NOMO-1 treated with DMSO at 0.1 percent for 48 hours (cell line): Measurements from ENCODE around the gene EIF2D.
"Not testable (repeated sequence)": the region's sequence is repeated elsewhere in the genome, so short reads cannot be mapped to it uniquely, and the experiment has no call there.

Experiments used
- DNase-seq: peaks from one replicate; lab custom pipeline; 2025; ENCODE audit not compliant: unreplicated experiment; lab: John Stamatoyannopoulos, UW

EIF2D gene

DNA sequence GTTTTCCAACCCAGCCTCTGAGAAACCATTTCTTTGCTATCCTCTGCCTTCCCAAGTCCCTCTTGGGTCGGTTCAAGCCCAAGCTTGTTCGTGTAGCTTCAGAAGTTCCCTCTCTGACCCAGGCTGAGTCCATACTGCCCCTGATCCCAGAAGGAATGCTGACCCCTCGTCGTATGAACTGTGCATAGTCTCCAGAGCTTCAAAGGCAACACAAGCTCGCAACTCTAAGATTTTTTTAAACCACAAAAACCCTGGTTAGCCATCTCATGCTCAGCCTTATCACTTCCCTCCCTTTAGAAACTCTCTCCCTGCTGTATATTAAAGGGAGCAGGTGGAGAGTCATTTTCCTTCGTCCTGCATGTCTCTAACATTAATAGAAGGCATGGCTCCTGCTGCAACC lies 23.8 kb downstream of the EIF2D start:
- DNase-seq, result no peak

DNA sequence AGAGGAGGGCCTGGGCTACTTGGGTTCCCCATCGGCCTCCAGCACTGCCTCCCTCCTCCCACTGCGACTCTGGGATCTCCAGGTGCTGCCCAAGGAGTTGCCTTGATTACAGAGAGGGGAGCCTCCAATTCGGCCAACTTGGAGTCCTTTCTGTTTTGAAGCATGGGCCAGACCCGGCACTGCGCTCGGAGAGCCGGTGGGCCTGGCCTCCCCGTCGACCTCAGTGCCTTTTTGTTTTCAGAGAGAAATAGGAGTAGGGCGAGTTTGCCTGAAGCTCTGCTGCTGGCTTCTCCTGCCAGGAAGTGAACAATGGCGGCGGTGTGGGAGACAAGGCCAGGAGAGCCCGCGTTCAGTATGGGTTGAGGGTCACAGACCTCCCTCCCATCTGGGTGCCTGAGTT lies 24.4 kb downstream of the EIF2D start:
- DNase-seq, result no peak

DNA sequence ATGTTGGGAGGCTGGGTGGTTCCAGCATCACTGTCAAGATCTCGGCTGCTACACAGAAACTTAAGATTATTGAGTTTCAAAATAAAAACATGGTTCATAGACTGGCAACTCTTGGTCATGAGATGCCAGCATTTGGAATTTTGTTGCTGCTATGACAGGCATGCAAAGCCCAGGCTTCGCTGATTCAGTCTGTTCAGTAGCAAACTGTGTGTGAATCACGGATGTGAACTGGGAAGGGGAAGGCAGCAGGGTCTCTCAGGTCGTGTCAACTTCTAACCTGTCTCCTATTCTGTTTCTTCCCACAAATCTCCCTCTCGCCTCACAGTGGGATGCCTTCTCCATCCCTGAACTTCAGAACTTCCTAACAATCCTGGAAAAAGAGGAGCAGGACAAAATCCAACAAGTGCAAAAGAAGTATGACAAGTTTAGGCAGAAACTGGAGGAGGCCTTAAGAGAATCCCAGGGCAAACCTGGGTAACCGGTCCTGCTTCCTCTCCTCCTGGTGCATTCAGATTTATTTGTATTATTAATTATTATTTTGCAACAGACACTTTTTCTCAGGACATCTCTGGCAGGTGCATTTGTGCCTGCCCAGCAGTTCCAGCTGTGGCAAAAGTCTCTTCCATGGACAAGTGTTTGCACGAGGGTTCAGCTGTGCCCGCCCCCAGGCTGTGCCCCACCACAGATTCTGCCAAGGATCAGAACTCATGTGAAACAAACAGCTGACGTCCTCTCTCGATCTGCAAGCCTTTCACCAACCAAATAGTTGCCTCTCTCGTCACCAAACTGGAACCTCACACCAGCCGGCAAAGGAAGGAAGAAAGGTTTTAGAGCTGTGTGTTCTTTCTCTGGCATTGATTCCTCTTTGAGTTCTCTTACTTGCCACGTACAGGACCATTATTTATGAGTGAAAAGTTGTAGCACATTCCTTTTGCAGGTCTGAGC lies 25.5 kb downstream of the EIF2D start:
- DNase-seq, result no peak

DNA sequence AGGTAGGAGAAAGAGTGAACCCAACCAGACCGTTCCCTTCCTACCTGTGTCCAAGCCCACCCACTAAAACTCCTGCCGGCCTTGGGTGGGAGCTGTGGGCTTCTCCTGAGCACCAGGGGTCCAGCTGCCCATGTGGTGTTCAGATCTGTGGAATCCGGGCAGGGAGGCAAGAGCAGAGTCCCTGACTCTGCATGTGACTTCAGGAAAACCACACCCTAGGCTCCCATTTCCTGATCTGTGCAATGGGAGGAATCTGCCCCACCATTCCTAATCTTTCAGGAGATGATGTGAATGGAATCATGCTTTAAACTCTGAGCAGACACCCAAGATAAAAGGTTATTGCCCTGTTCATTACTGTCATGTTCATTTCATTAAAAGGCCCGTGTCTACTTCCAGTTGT lies 27.6 kb downstream of the EIF2D start:
- DNase-seq, result no peak

DNA sequence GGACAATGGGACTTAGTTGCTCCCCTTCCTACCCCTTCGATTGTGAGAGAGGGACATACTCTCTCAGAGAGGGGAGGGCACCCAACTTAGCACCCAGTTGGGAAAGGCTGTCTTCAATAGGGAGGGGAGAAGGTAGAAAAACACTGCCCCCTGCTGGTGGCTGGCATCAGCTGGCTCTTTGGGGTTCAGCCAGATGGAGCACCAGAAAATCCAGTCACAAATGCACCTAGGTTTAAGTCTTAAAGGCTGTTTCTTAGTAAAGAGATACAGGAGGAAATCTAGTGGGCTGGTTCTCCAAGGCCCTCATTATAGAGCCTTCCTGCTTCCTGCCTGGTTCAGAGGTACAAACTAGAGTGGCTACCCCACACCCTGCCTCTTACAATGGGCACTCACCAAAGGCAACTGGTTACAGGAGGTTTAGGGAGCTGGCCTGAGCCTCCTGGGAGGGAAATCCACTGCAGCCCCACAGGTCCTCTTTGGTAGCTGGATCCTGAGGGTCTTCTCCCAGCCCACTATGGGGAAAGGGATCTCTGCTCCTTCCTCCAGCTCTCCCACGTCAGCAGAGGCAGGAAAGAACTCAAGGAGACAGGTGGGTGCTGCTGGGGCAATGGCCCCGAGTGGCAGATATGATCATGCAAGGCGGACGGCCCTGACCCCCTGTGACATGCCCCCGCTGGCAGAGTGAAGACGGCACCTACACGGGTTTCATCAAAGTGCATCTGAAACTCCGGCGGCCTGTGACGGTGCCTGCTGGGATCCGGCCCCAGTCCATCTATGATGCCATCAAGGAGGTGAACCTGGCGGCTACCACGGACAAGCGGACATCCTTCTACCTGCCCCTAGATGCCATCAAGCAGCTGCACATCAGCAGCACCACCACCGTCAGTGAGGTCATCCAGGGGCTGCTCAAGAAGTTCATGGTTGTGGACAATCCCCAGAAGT lies 28.3 kb downstream of the EIF2D start:
- peak; percentile 45 for DNase-seq

DNA sequence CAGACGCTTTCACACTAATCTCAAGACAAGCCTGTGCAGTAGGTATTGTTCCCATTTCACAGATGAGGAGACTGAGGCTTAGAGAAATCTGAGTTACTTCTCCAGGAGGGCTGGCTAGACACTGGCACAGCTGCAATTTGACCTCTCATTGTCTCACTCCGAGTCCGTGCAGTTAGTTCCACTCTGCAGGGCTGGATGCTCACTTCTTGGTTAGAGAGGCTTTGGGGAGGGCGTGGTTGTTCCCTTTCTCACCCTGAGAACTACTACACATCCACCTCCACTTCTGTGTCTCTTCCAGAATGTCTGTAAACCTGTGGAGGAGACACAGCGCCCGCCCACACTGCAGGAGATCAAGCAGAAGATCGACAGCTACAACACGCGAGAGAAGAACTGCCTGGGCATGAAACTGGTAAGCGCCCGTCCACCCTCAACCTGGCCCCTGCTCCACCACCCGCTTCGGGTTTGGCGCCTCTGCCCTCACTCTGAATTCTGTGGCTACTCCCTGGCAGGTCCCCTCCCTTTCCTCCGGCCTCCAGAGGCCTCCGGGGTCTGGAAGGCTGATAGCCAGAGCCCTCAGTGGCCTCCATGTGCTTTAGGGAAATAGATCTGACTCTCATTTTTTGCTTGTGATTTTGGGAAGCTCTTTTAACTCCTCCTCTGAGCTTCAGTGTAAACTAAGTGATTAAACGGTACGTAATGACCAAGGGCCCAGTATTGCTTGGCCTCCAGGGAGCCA lies 29.1 kb downstream of the EIF2D start:
- DNase-seq, result no peak

DNA sequence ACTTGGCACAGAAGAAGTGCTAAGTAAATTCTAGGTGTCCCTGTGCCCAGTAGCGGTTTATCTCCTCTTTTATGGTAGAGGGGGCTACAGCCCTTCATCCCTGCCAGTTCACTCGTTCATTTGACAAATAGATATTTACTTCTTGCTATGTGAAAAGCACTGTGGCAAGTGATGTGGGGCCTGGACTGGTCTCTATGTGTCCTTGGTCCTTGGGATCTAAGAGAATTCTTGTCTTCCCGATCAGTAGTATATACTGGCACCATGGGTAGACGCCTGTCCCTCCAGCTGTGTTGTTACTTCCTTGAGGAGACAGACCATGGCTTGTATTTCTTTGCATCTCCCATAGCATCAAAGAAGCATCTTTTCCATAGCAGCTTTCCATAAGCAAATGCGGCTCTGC lies 29.7 kb downstream of the EIF2D start:
- no peak for DNase-seq

DNA sequence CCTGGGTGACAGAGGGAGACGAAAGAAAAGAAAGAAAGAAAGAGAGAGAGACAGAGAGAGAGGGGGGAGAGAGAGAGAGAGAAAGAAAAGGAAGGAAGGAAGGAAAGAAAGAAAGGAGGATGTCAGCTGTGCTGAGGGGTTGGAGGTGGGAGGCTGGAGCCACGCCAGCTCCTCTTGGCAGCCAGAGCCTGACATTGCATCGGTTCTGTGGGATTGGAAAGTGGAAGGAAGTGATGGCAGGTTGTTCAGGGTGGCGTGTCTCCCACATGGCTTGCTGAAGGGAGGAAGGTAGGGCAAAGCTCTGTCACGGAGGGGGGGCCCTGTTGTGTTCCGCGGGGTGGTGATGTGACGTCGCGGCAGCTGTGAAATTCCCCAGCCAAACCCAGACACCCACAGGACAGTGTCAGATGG lies 30.7 kb downstream of the EIF2D start:
- no peak for DNase-seq

DNA sequence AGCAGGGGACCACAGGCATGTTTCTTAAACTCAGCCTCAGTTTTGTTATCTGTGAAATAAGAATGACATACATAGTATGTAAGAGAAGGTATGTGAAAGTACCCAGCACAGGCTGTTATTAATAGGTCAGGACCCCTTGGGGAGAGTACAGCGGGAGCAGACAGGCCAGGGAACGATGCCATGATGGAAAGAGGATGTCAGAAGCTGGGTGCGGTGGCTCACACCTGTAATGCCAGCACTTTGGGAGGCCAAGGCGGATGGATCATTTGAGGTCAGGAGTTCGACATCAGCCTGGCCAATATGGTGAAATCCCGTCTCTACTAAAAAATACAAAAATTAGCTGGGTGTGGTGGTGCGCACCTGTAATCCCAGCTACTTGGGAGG lies 31.2 kb downstream of the EIF2D start:
- DNase-seq, result not testable (repeated sequence)

DNA sequence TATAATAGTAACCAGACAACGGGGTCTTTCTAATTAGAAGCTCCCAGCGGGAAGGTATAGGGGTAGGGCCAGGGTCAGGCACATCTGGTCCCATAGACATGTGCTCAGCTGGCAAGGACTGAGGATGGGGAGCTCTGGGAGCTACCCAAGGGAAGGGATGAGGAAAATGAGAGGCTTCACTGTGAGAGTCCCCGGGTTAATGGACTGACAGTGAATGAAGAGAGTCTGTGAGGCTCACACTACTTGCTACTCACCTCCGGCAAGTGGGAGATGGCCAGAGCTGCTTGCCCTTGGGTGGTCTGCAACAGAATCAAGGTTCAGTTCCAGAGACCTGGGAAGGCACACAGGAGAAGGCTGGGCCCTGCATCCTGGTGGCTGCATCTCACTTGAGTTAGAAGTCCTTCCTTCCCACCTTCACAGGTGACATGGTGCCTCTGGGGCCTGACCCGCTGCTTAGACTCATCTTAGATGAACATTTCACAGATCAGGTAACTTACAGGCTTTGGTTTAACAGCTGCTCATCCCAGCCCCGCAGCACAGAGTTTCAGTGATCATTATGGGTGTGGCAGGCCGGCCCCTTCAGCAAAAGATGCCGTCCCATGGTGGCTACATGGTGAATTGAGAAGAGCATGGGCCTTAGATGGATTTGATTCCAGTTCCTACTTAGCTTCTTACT lies 31.7 kb downstream of the EIF2D start:
- no peak for DNase-seq

DNA sequence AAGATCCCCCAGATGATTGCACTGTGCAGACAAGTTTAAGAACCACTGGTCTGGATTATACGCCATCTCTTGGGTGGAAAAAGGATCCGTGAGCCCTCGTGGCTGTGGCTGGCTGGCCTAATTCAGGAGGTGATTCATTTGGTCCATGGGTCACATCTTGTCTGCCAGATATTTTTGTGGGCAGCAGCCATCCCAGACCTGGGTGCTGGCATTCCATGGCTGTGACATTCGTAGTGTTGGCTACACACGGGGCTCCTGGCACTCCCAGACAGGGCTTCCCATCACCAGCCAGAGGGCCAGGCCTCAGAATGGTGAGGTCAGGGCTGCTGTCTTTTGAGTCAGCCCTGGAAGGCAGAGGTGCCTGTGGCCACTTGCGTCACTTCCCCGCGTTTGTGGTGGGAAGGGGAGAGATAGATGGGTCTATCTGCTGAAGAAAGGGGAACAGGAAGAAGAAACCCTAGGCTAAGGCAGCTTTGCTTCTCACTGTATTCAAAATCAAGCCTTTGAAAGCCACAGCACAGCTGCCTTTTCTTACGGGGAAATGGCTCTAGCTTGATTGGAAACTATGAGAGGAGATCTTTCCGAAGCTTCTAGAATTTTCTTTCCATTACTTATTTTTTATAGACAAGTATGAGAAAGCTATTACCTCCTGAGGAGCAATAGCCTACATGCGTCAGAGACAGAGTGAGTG lies 32.4 kb downstream of the EIF2D start:
- peak; percentile 98 for DNase-seq

DNA sequence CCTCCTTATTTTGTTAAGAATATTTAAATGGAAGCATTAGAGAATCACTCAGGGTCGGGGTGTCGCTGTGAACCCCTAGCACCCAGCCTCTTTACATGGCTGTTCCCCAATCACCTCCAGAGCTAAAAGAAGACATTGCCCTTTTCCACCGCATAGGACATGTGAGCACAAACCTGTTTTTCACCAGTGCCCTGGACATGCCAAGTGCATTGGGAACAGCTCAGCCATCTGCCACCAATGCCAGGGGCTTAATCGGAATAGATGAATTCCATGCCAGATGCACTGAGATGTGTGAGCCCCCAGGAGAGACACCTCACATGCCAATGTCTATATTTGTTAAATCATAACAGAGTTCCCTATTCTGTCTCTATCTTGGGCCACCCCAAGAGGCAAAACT lies 33.3 kb downstream of the EIF2D start:
- DNase-seq, result no peak

DNA sequence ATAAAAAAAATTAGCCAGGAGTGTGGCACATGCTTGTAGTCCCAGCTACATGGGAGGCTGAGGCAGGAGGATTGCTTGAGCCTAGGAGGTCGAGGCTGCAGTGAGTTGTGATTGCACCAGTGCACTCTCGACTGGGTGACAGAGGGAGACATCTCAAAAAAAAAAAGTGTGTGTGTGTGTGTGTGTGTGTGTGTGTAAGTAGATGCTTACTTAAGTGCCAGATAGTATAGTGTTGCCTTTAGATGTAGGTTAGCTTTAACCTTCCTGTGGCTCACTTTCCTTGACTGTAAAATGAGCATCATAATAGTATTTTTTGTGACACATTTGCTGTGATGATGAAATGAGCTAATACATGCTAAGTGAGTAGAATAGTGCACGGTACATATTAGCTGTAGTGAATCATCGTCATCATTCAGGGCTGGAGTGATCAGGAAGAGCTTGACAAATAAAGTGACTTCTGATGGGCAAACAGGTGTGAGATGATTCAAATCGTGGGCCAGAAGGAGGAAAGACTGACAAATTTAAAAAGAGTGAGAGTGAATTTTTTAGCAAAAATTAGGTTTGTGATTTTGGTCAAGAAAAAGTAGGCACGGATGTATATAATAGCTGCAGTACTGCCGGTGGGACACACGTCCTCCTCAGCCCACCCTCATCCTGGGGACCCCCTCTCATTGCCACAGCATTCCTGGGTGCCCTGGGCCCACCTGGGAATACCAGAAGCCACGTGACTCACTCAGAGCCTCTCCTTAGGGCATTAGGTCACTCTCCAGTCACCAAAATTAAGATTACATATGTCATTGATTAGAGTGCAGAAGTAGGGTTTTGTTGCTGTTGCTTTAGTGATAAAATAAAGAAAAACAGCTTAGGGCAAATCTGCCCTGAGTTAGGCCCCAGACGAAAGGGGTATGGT lies 33.9 kb downstream of the EIF2D start:
- no peak for DNase-seq

DNA sequence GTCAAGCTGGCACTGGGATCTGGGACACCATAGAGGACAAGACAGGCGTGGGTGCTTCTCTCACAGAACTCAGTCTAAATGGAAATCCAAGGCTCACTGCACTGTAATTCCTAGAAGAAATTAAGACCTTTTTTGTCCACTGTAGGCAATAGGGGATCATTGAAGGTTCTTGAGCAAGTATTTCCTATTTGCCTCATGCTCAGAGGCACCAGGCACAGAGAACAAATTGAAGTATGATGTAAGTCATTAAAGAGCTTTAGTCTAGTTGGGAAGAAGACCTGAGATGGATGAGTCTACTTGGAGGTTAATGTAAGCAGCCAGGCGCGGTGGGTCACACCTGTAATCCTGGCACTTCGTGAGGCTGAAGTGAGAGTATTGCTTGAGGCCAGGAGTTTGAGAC lies 34.6 kb downstream of the EIF2D start:
- DNase-seq, result no peak

DNA sequence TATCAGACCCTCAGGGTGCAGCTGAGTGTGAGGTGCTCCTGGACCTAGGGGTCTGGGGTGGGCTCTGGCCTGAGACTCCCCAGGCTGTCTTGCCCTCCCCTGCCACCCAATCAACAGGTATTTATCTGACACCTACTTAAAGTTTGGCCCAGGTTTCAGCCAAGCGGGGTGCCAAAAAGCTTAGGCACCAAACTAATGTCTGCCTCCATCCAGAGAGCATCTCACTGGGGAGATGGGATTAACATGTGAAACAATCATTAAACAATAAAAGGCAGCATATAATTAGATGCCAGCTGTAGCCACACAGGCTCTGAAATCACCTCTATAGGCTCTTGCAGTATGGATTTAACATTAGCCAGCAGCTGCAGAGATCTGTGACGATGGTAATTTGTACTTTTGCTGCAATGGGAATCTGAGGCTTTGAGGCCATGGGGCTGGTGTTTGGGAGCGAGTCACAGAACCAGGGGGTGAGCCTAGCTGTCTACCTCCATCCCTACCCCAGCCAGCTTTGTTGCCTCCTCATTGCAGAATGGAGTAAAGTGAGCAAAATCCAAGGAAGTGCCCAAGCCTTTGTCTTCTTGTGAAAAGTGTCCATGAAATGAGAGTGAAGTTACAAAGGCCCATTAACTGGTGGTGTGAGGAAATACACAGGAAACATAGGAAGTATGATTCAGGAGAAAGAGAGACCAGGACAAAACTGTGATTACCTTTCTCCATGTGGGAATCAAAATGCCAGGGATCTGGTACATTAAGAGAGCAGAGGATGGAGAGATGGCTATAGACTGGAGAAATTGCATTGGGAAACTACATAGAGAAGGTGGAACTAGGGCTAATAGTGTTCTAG lies 36.1 kb downstream of the EIF2D start:
- no peak for DNase-seq

DNA sequence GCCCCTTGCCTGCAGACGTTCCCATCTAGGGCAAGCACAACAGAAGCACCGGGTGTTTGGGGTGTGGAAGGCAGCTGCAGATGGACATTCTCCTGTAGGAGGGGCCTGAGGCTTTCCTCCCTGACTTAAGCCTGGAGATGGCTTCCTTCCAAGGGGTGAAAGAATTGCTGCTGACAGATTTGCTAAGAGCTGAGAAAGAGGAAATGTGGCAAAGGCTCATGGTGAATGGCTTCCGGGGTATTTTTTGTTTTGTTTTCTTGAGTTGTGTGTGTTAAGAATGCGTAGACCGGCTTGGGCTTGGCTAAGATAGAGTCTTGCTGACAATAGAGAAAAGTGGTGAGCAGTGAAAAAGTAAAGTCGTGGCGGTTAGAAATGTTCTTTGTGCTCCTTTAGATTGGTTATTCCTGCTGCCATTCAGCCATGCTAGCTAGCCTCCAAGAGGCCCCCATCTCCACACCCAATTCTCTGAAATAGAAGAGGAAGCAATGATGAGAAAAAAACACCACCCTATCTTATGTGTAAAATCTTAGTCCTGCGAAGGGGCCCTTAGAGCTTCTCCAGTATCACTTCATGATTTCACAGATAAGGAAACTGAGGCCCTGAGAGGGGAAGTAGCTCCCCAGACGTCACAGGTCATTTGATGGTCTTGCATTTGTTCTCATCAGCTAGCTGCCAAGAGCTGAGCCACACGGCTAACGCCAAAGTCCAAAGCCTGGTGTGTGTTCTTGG lies 36.9 kb downstream of the EIF2D start:
- peak; percentile 94 for DNase-seq

DNA sequence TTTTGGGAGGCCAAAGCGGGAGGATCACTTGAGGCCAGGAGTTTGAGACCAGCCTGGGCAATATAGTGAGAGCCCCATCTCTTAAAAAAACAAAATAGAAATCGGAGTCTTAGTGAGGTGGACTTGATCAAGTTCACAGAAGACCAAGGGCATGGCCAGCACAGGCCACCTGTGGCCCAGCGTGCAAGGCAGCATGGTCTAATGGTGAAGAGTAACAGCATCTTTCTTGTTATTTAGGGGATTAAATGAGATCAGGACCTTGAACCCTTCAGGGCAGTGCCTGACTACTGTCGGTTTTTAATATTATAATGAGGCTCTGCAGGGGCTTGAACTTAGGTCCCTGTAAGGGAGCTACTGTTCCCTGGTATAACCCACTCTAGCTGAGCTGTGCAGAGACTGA lies 38.5 kb downstream of the EIF2D start:
- no peak for DNase-seq
